SK-N-MC (cell line): ENCODE results near the gene MRPL2.

Experiments used
- EZH2 ChIP-seq: fragments of 200-600 bp; sonication (generic); IDR thresholded peaks from one replicate; pipeline ENCODE4 v1.6.1; 2017; ENCODE audit warnings: antibody characterized with exemption
- POLR2AphosphoS5 ChIP-seq: IDR thresholded peaks from 2 replicates; pipeline ENCODE4 v1.6.1; 2012; ENCODE audit warnings: mild to moderate bottlenecking, low read depth, low read length, borderline replicate concordance

- TF ChIP-seq EZH2 (no peak), POLR2AphosphoS5 (no peak)
Observed at GRCh38 chr6:43095939-43096338, 36.7 kb upstream of the MRPL2 start.
